GM10266 (cell line): Measurements from ENCODE around the gene PLOD1.
"Not testable (repeated sequence)": the region's sequence is repeated elsewhere in the genome, so short reads cannot be mapped to it uniquely, and the experiment has no call there.

ENCODE experiments used
- DNase-seq: peaks from one replicate; pipeline ENCODE4 v3.0.0; 2012; ENCODE audit errors: extremely low spot score
- TF ChIP-seq, protein P1 (sequence below): IDR thresholded peaks from 2 replicates; pipeline ENCODE4 v1.5.1; 2012; ENCODE audit warnings: mild to moderate bottlenecking, low read depth; ENCODE audit not compliant: control insufficient read depth, insufficient read depth; ENCODE audit errors: missing control alignments

The PLOD1 gene

DNA sequence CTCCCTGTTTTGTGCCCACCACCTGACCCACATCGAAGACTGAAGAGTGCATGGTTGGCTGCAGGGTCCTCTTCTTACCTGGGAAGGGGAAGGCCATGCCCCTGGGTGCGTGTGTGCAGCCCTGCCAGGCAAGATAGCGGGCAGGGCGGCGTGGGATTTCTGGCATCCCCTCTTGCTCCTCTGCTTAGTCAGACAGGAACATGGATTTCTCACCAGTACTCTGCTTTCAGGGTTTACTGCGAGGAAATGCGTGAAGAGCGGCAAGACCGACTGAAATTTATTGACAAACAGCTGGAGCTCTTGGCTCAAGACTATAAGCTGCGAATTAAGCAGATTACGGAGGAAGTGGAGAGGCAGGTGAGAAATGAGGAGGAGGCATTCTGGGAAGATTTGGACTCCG is 69.2 kb downstream of the PLOD1 start:
- TF ChIP-seq, protein P1, sequence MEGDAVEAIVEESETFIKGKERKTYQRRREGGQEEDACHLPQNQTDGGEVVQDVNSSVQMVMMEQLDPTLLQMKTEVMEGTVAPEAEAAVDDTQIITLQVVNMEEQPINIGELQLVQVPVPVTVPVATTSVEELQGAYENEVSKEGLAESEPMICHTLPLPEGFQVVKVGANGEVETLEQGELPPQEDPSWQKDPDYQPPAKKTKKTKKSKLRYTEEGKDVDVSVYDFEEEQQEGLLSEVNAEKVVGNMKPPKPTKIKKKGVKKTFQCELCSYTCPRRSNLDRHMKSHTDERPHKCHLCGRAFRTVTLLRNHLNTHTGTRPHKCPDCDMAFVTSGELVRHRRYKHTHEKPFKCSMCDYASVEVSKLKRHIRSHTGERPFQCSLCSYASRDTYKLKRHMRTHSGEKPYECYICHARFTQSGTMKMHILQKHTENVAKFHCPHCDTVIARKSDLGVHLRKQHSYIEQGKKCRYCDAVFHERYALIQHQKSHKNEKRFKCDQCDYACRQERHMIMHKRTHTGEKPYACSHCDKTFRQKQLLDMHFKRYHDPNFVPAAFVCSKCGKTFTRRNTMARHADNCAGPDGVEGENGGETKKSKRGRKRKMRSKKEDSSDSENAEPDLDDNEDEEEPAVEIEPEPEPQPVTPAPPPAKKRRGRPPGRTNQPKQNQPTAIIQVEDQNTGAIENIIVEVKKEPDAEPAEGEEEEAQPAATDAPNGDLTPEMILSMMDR, result no peak
- DNase-seq, result no peak

DNA sequence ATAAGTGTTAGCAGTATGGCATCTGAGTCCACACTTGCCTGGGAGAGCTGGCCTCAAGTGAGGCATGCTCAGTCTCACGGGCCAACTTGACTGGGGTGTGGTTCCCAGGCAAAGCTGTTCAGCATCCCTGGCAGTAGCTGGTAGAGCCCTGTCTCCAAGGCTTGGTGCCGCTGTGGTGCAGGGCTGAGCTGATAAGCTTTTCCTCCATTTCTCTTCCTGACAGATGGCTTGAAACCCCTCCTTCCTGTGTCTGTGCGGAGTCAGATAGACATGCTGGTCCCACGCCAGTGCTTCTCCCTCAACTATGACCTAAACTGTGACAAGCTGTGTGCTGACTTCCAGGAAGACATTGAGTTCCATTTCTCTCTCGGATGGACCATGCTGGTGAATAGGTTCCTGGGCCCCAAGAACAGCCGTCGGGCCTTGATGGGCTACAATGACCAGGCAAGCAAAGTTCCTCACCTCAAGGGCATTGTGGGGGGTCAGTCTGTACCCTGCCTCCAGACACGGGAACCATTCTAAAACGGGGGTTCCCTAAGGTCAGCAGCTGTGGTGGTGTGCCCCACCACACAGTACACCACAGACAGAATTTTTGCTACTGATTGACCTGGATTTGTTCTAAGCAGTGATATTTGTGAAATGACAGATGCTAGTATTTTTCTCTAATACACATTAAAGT is 71.1 kb downstream of the PLOD1 start:
- no peak for DNase-seq
- TF ChIP-seq, protein P1, result no peak

DNA sequence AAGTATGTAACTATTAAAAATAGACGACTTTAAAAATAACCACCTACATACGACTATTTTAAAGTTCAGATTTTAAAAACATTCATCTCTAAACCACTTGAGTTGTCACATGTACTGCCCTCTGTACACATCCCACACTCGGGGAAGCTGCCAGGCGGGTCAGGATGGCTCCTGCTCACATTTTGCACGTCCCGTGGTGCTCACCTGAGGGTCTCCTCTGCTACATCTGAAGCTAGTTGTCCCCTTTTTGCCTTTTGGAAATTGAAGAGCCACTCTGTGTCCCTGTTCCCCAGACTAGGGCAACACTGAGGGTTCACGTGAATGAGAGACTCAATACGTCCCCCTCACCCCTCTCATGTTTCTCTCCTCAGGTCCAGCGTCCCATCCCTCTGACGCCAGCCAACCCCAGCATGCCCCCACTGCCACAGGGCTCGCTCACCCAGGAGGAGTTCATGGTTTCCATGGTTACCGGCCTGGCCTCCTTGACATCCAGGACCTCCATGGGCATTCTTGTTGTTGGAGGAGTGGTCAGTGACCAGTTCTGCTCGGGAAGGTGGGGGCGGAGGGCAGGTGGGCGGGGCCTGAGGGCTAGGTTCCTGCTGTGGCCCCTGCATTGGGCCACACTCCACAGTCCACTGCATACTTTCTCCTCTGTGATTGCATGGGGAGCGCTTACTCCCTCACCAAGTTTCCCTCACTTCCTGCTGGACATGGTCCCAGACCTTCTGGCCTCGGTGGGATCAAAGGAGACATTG is 71.8 kb downstream of the PLOD1 start:
- TF ChIP-seq, protein P1, result no peak
- DNase-seq, result no peak

DNA sequence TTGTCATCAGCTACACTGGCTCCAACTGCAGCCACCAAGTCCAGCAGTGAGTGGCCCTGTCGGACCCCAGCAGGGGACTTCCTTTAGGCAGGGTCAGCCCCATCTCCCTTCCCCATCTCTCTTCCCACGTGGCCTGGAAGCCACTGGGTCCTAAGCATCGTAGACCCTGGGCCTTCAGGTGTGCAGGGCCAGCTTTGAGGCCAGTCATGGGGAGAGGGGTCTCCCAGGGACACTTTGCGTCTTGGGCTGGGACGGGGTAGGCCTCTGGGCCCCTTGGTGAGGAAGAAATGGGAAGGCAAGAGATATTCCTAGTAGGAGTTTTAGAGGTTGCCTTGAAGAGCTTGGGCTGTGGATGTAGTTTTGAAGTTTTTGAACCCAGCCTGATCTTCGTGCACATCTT is 72.7 kb downstream of the PLOD1 start:
- DNase-seq, result no peak
- TF ChIP-seq, protein P1, result no peak

DNA sequence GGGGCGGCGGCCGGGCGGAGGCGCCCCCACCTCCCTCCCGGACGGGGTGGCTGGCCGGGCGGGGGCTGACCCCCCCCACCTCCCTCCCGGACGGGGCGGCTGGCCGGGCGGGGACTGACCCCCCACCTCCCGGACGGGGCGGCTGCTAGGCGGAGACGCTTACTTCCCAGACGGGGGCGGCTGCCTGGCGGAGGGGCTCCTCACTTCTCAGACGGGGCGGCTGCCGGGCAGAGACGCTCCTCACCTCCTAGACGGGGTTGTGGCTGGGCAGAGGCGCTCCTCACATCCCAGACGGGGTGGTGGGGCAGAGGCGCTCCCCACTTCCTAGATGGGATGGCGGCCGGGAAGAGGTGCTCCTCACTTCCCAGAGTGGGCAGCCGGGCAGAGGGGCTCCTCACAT is 73.8 kb downstream of the PLOD1 start:
- DNase-seq, result not testable (repeated sequence)

DNA sequence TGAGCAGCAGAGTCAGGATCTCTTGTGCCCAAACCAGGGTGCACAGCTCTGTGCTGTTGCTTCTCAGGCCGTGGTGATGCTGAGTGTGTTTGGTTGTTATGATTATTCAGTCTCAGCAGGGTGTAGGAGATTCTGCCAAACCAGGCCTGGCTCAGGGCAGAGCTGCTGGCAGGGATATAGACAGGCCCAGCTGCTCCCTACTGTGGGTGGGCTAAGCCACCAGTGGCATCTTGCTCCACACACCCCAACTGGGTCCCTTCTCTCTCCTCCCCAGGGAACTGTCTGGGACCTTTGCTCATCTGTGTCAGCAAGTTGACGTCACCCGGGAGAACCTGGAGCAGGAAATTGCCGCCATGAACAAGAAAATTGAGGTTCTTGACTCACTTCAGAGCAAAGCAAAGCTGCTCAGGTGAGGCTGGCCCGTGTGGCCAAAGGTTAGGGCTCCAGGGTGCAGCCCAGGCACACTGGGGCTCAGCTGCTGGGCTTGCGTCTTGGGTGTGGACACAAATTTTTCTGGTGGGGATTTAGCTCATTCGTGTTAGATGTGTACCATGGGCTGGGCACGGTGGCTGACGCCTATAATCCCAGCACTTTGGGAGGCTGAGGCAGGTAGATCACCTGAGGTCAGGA is 74.9 kb downstream of the PLOD1 start:
- TF ChIP-seq, protein P1, result no peak
- DNase-seq, result no peak

DNA sequence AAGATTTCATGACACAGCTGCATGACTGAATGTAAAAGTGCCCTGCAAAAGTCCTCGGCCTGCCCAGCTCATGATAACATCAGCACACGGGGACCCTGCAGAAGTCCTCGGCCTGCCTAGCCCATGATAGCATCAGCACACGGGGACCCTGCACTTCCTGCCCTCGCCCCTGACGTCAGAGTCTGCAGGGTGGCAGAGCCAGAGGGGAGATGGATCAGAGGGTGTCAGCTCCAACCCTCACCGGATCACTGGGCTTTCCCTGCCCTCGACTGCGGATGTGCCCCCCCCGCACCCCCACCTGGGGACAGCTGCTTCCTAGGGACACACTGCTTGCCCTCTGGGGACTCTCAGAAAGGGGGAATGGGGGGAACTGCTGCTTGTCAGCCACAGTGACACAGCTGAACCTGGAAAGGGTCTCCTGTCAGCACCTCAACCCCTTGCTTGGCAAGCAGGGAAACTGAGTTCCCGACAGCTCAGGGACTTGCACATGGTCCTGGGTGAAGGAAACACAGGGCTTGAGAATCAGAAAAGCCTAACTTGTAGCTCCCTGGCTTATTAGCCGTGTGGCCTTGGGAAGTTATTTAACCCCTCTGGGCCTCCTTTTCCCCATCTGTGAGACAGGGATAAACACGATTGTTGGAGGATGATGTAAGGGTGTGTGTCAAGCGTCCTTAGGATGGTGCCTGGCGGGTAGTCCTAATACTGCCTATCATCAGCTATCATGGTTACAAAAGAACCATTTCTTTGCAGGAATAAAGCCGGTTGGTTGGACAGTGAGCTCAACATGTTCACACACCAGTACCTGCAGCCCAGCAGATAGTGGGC is 76.4 kb downstream of the PLOD1 start:
- no peak for DNase-seq
- TF ChIP-seq, protein P1, result no peak
